Measurements from ENCODE around the gene OPTC.
"Not testable (repeated sequence)": the region's sequence is repeated elsewhere in the genome, so short reads cannot be mapped to it uniquely, and the experiment has no call there.

OPTC gene, protein sequence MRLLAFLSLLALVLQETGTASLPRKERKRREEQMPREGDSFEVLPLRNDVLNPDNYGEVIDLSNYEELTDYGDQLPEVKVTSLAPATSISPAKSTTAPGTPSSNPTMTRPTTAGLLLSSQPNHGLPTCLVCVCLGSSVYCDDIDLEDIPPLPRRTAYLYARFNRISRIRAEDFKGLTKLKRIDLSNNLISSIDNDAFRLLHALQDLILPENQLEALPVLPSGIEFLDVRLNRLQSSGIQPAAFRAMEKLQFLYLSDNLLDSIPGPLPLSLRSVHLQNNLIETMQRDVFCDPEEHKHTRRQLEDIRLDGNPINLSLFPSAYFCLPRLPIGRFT

DNA sequence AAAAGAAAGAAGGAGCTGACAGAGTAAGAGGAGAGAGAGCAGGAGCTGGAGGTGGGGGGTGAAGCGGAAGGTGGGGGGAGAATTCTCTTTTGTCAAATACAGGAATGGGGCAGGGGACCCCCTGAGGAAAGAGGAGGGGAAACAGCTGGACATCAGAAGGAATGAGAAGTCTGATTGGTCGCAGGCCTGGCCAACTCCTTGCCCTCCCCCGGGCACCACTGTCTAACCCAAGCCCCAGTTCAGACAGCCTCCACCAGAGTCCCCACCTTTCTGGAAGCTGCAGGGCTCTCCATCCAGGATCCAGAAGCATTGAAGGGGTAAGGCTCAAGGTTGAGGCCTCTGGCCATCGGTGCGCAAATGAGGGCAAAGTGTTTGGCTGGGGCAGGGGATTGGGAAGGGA, at the start of gene OPTC:
Gene OPTC, plus strand, starts transcription at position 253 of the 400 bp plus-strand sequence. CDS start 1,853 bp downstream, outside the sequence.
- DNase-seq (ENCODE audit: low read depth, low spot score), result no peak

DNA sequence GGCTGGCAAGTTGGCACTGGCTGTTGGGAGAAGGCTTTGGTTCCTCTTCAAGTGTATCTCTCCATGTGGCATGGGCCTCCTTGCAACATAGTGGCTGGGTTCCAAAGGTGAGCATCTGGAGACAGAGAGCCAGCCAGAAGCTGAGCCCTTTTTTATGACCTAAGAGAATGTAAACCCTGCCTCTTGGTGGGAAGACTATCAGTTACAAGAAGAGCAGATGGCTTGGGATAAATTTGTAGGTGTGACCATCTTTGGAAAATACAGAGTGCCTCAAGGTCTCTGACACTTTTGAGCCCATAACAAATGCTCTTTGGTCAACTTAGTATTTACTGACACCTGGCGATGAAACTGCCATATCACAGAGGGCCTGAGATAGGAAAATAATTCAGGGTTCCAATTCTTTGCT, 49.8 kb upstream of the OPTC start:
- DNase-seq (ENCODE audit: low read depth, low spot score), result no peak

DNA sequence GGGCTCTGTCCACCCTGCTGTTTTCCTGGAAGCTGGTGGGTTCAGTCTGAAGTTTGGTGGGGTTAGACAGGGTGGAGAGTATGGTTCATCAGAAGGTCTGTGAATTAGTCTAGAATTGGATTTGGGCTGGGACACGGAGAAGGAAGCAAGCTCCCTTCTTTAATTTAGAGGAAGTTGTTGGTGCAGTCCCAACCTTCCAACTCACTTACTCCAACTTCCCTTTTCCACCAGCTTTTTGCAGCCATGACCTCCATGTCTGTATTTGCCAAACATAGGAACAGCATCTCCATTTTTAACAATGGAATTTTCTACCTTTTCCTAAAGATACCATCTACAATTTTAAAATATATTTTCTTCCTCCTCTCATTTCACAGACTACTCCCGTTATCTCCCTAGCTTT, 46.8 kb upstream of the OPTC start:
- no peak for DNase-seq (ENCODE audit: low read depth, low spot score)

DNA sequence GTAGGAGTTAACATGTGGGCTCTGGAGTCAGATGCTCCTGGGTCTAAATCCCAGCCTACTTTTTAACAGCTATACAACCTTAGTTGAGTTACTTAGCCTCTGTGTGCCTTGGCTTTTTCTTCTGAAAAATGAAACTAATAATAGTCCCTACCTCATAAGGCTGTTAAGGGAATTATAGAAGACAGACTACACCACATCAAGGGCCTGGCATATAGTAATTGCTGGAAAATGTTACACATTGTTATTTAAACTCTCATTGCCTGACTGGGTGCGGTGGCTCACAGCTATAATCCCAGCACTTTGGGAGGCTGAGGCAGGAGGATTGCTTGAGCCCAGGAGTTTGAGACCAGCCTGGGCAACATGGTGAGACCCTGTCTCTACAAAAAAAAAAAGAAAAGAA, 46.4 kb upstream of the OPTC start:
- not testable (repeated sequence) for DNase-seq (ENCODE audit: low read depth, low spot score)

DNA sequence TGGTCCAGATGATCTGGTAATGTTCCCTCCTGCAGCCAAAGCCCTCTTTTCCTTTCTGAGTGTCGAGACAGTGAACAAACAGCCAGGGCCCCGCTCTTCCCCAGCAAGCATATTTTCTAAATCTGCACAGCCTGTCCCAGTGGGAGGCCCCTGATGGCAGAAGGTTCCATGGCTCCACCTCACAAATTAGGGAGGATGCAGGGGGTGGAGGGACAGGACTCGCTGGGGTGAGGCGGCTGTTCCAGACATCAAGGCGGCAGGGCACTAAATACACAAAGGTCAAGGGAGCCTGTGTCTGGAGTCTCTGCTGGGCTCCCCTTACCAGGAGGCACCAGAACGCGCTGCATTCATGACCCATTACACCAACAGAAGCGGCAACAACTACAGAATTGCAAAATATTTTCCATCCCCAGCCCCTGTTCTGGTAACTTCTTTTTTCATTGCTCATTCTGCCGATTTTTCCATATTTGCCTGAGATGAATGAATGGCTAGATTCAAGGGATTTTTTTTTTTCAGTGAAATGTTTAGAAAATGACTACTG, 45.4 kb upstream of the OPTC start:
- DNase-seq (ENCODE audit: low read depth, low spot score), result no peak

DNA sequence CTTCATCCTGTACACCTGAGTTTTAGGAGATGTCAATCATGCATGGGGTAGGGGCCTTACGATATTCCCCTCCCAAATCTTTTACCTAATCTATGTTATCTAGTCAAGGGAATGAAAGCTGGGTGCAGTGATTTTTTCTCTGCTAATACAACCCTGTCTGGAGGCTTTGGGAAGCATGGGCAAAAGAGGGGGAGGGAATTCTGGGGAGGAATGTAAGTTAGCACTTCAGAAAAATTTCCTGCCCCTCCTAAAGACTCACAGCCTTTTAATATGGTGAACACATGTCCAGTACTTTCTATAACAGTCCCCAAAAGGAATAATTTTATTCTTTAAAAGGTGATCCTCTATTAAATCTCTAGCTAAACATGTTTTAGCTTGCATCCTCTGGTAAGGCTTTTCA, 44.0 kb upstream of the OPTC start:
- no peak for DNase-seq (ENCODE audit: low read depth, low spot score)

DNA sequence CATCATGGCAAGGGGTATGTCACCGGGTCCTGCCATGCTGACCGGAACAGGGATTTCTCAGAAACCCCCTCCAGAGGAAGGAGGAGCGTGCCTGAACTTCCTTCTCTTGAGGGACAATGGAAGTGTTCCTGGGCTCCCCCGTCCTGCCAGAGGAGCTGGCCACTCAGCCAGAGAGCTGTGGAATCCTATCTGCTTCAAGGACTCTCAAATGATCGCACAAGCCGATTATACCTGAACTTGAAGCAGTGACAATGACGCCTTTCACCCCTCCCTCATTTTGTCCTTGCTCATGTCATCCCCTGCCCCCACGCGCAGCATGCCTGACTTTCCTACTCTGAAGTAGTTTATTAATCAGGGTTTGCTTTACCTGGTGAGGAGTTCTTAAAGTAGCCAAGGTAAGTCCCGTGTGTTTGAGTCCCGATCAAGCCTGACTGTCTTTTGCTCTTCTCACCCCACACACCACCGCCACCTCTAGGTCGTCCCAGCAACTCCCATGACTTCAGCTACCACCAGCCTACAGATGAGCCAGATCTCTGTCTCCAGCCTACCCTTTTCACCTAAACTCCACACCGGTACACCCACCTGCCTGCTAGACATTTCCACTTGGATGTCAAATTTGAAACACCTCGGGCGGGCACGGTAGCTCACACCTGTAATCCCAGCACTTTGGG, 43.3 kb upstream of the OPTC start:
- no peak for DNase-seq (ENCODE audit: low read depth, low spot score)

DNA sequence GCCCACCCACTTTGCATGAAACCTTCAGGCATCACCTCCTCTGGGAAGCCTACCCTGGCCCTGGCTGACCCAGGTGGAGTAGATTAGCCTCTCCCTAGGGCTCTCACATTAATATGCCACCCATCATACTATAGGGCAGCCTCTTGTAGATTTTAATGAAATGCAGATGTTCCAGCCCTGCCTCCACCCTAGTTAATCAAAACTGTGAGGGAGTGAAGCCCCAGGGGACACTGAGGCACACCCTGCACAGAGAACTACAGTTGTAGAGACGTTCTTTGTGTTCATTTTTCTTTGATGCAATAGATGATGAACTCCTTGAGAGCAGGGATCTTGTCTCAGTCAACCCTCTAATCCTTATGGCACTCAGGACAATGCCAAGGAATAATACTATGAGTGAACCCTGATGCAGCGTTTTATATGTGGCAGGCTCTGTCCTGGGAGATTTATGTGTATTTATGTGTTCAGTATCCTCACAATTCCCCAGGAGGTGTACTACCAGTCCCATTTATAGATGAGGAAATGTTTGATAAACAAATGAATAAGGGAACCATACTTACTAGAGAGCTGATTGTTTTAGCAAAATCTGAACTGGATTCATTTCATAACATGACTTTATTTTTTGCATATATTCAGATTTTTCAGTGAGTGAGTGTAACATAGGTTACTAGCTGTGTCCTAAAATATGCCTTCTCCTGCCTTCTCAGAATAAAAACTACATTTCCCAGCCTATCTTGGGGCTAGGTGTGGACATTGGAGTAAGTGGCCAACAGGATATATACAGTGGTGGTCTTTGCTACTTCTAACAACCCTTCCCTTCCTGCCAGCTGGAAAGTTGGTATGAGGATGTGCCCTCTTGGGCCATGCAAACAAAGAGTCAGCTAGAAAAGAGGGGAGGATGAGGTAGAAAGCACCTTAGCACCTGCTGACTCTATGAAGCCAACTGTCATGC, 41.8 kb upstream of the OPTC start:
- no peak for DNase-seq (ENCODE audit: low read depth, low spot score)

DNA sequence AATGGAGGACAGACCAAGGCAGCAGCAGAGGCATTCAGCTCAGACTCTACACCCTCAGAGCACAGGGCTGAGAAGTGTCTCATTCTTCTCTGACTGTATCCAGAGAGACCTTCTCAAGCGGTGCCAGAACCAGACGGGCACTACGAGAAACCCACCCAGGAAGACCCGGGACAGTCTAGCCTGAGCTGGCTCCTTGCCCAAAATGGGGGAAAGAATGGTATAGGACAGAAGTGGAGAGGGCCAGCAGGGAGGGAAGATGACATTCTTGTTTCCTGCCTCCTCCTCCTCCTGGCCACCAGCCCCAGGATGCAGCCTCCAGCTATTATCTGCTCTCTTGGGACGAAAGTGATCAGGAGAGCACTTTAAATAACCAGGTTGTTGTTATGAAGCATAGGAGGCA, 40.9 kb upstream of the OPTC start:
- no peak for DNase-seq (ENCODE audit: low read depth, low spot score)

DNA sequence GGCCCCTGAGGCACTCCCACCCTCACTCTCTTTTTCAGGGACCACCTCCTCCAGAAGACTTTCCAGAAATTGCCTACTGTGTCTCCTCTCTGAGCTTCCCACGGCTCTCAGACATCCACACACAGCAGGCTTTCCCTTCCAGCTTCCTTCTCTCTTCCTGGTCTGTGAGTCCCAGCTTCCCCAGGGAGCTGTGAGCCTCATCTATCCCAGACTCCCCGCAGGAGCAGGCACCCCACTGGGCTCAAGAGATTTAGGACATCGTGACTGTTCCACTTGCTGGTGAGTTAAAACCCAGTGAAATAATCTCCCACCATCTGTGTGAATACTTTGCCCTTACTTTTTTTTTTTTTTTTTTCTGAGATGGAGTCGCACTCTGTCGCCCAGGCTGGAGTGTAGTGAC, 40.3 kb upstream of the OPTC start:
- DNase-seq (ENCODE audit: low read depth, low spot score), result no peak

DNA sequence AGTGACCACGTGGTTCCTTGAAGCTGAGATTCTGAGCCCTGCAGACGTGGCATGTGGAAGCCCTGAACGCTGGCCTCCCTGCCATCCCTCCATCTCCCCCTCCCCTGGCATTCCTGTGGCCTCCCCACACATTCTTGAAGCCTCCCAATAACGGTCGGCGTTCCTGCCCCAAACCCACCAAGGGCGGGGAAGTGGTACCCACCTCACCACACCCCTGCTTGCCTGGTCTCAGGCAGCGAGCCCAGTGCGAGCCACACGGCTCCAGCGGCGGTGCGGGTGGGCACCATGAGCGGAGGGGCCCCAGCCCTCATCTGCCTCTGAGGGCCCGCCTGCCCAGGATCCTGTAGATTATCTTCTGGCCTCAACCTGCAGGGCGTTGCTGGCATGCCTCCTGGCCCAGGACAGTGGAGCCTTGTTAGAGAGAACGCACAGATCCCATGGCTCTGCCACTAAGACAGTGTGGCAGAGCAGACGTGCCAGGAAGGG, 38.9 kb upstream of the OPTC start:
- DNase-seq (ENCODE audit: low read depth, low spot score), result no peak

DNA sequence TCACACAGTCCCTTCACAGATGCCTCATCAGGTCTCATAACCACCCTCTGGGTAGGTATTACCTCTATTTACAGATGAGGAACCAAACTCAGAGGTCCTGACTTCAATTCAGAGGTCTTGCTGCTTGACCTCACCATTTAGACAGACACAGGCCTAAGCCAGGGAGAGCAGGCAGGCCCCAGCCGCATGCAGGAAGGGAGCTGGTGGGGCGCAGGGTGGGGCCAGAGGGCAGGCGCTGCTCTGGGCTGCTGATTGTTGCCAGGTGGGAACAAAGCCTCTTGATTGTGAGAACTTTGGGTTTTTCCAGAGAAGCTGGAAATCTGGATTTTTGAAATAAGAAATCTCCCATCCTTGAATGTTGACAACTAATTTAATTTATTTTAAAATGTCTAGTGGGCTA, 38.2 kb upstream of the OPTC start:
- no peak for DNase-seq (ENCODE audit: low read depth, low spot score)

DNA sequence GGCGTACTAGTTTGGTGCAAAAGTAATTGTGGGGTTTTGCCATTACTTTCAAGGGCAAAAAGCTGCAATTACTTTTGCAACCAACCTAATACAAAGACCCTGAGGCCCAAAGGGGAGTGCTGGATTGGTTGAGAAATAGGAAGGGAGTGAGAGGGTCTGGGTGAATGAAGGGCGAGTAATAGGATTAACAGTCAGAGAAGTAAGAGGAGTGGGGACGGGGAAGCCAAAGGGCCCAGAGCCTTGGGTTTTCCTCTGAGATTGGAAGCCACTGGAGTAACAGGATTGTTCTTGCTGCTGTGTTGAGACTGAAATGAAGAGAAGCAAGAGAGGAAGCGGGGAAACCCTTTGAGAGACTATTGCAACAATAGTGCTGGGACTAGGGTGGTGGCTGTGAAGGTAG, 37.4 kb upstream of the OPTC start:
- DNase-seq (ENCODE audit: low read depth, low spot score), result no peak

DNA sequence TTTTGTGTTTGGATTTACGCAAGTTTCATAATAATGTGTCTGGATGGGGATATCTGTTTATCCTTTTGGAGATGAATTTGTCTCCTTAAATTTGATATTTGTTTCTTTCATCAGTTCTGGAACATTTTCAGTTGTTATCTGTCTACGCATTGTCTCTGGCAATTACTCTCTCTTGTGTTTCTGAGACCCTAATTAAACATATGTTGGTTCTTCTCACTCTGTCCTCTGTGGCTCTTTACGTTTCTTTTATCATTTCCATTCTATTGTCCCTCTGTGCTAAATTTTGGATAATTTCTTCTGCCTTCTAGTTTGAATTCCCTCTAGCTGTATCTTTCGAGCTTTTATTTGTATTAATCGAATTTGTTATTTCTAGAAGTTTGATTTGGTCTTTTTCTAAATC, 35.9 kb upstream of the OPTC start:
- DNase-seq (ENCODE audit: low read depth, low spot score), result no peak

DNA sequence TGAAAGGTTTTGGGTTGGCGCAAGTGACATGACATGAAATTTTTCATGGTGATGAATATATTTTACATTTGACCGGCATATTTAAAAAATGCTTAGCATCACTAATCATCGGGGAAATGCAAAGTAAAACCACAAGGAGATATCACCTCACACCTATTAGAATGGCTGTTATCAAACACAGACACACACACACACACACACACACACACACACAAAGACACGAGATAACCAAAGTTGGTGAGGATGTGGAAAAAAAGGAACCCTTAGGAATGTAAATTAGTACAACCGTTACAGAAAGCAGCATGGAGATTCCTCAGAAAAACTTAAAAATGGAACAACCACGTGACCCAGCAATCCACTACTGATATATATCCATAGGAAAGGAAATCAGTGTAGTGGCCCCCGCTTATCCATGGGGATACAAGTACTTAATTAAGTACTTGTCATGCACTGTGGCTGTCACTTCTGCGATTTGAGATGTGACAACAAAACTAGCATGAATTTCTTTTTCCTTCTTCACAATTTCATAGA, 34.2 kb upstream of the OPTC start:
- no peak for DNase-seq (ENCODE audit: low read depth, low spot score)

DNA sequence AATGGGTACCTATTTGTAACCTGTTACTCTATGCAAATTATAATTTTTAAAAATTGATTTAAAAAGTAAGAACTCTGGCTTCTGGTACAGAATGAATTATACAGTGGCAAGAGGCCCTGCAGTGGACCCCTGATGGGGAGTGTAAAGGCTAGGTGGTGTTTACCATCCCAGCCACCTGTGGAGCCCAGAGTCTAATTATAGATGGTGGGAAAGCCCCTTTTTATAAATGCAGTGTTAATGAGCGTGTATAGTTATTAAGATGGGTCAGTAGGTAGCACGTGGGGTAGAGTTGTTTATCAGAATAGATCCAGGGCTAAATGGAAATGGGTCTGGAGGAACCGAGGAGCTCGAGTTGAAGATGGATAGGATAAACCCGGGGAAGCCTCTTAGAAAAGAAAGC, 32.2 kb upstream of the OPTC start:
- DNase-seq (ENCODE audit: low read depth, low spot score), result no peak

DNA sequence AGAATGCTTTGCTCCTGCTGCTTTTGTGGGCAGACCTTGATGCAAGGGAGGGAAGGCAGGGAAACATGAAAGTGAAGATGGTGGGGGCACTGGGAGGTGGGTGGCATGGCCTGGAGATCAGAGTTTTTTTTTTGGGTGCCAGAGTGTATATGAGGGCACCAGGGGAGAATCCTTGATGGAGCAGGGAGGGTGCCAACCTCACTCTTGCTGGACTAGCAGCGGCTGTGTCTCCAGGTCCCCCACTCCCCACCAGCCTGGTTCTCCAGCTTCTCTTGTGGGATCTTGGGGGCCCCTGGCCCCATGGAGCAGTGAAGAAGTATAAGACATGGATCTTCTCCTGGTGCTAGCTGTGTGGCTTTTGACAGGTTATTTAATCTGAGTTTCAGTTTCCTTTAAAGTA, 31.8 kb upstream of the OPTC start:
- DNase-seq (ENCODE audit: low read depth, low spot score), result no peak

DNA sequence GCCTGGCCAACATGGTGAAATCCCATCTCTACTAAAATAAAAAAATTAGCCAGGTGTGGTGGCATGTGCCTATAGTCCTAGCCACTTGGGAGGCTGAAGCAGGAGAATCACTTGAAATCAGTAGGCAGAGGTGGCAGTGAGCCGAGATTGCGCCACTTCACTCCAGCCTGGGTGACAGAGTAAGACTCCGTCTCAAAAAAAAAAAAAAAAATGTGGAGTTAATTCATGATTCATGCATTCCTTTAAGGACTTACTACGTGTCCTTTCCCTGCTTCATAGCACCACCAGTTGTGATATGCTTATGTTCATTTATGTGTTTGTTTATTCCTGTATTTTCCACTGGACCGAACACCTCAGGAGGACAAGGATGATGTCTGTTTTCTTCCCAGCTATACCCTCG, 31.1 kb upstream of the OPTC start:
- no peak for DNase-seq (ENCODE audit: low read depth, low spot score)

DNA sequence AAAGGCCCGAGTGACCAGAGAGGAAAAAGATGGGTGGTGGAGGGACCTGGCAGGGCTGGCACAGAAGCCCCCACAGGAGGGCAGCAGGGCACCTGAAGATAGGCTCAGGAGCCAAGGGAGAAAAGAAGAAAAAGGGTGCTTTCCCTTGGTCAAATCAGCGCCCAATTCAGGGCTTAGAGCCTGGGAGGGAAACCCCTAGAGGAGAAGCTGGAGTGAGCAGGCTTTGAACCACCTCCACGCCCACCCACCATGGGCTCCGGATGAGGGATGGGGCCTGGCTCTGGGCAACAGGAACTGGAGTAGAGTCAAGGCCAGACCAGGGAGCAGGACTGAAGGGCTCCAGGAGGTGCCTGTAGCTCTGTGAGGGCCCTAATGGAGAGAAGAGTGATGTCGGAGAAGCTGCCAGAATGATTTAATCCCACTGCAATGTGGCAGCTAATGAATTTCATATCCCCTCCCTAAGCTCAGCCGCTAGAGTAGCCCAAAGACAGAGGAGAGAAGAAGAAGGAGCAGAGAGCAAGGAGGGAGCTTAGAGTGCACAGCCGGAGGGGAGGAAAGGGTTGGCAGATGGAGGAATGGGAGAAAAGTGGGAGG, 30.4 kb upstream of the OPTC start:
- no peak for DNase-seq (ENCODE audit: low read depth, low spot score)

DNA sequence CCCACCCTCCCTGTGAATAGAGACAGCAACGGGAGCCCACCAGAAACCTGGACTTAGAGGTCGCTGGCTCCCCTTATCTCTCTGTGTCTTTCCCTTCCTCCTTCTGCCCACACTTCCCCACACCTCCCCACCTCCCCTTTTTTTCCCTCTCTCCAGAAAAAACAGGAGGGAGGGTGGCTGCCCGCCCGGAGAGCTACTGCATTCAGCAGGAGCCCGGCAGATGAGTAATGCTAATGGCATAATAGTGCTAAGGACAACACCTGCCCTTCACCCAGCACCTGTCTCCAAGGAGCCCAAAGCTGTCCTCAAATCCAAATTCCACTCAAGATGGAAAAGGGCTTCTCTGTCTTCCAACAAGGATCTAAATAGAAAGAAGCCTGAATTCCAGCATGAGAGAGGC, 29.7 kb upstream of the OPTC start:
- DNase-seq (ENCODE audit: low read depth, low spot score), result no peak

DNA sequence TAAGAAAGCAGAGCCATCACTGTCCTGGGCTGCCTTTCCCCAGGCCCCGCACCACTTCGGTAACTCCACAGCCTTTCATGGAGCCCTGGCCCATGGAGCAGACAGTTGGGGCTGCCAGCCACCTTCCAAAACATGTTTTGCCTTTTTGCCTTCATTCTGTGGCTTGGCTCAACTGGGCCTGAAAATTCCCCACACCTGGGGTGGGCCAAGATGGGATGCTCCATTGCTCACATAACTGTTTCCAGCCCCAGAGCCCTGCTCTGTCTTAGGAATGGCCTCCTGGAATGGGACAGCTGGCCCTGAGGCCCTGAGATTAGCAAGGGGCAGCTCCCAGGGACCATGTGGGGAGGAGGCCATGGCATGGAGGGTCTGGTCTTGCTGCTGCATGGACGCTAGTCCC, 29.2 kb upstream of the OPTC start:
- DNase-seq (ENCODE audit: low read depth, low spot score), result no peak
